Adipocyte (in vitro differentiated cells): ENCODE measurements around the gene RPSA.
"Not testable (repeated sequence)": the region's sequence is repeated elsewhere in the genome, so short reads cannot be mapped to it uniquely, and the experiment has no call there.

Experiments
- DNase-seq: peaks from one replicate; pipeline ENCODE4 v3.0.0-alpha.2; 2015; ENCODE audit warnings: low read depth
- H3K27me3 ChIP-seq: replicated peaks from 2 replicates; pipeline ENCODE4 v1.7.0; 2013; ENCODE audit warnings: mild to moderate bottlenecking, low read length, moderate library complexity; ENCODE audit not compliant: control insufficient read depth, insufficient read depth
- H3K36me3 ChIP-seq: 2 replicates; pipeline ENCODE4 v1.7.0; 2013; ENCODE audit warnings: low read length, mild to moderate bottlenecking, moderate library complexity; ENCODE audit not compliant: control insufficient read depth, insufficient read depth, severe bottlenecking
- H3K4me1 ChIP-seq: 2 replicates; pipeline ENCODE4 v1.7.0; 2013; ENCODE audit warnings: mild to moderate bottlenecking, low read length, moderate library complexity; ENCODE audit not compliant: control insufficient read depth, insufficient read depth
- H3K4me3 ChIP-seq: 2 replicates; pipeline ENCODE4 v1.7.0; 2013; ENCODE audit warnings: mild to moderate bottlenecking, low read length, moderate library complexity
- H3K9ac ChIP-seq: 2 replicates; pipeline ENCODE4 v1.7.0; 2013; ENCODE audit warnings: mild to moderate bottlenecking, low read length, moderate library complexity
- H3K9me3 ChIP-seq: 2 replicates; pipeline ENCODE4 v1.7.0; 2013; ENCODE audit warnings: mild to moderate bottlenecking, low read length, moderate library complexity; ENCODE audit not compliant: control insufficient read depth

Gene RPSA

DNA sequence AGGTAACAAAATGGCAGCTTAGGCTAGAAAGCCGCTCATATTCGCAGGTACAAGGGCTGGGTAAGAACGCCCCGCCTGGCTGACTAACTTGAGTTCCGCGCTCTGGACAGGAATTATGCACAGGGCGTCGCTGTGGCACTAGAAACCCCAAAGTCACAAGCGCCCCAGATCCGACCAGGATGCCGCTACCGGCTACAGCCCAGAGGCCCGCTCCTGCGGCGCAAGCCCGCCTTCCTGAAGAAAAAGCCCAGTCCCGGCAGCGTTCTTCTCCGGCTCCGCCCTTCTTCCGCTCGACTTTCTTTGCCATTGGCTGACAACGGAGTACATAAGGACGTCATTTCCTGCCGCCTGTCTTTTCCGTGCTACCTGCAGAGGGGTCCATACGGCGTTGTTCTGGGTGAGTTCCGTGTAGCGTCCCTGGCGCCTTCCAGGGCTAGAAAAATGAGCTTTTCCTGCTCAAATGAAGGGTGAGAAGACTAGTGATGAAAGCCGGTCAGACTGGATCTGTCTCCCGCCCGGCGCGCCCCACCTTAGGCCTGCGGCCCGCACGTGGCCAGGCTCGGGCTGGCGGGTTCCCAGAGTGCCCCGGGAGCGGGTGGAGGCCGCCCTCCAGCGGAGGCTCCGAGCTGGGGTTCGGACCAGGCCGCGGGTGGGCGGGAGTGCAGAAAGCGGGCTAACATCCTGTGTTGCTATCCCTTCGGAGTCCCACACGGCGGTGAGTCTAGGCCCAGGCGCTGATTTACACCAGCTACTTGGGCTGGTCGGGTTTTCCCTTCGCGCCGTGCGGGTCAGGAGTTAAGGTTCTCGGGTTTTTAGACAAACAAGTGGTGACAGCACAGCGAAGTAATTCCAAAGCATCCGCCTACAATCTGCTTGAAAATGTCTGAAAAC is at the start of gene RPSA:
Gene RPSA, plus strand, starts transcription at position 353 of the 891 bp plus-strand sequence. CDS start 934 bp downstream, outside the sequence.
- H3K9me3 ChIP-seq, result no peaks in the 10 kb centered on the region
- peaks cover 29% of the 10 kb centered on the region for H3K4me1 ChIP-seq
- H3K9ac ChIP-seq, result peak within 1 kb of the TSS; percentile 100
- peak; percentile 98 for DNase-seq
- H3K4me3 ChIP-seq, result peak within 1 kb of the TSS; percentile 99
- H3K27me3 ChIP-seq, result no peaks in the 10 kb centered on the region
- peaks cover 39% of the 10 kb centered on the region for H3K36me3 ChIP-seq

DNA sequence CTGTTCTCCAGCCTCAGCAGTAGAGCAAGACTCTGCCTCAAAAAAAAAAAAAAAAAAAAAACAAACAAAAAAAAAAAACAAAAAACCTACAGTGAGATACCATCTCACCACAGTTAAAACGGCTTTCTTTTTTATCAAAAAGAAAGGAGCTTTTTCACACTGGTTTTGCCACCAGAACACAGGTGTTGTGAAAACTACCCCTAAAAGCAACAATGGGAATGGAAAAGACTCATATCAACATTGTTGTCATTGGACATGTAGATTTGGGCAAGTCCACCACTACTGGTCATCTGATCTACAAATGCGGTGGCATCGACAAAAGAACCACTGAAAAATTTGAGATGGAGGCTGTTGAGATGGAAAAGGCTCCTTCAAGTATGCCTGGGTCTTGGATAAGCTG is 48.2 kb upstream of the RPSA start:
- no peaks in the 10 kb centered on the region for H3K4me1 ChIP-seq
- H3K9me3 ChIP-seq, result peaks cover under 1% of the 10 kb centered on the region
- no peak for DNase-seq
- no peak overlapping the region for H3K9ac ChIP-seq
- no peak overlapping the region for H3K4me3 ChIP-seq
- no peaks in the 10 kb centered on the region for H3K36me3 ChIP-seq
- H3K27me3 ChIP-seq, result peaks cover 4% of the 10 kb centered on the region

DNA sequence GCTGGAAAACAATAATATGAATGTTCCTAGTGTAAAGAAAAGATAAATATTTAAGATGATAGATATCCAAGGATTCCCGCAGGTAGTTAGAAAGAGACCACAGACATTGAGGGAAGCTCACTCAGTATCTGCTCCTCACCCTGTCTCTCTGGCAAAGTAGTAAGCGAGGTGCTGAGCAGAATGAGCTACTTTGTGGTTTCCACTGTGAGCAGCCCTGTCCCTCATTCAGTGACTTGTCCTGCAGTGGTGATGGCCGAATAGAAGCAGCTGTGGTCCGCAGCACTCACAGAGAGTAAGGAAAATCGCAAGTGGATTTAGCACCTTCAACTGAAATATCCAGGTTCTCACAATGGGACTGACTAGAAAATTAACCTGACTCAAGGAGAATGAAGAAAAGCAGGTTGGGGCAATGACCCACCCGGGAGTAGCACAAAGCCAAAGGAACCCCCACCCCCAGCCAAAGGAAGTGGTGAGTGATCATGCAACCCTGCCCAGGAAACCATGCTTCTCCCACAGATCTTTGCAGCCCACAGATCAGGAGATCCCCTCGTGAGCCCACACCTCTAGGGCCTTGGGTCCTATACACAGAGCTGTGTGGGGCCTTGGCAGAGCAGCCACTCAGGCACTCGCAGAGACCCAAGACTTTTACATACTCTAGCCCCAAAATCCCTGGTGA is 45.1 kb upstream of the RPSA start:
- peaks cover 2% of the 10 kb centered on the region for H3K9me3 ChIP-seq
- no peak for DNase-seq
- no peak overlapping the region for H3K9ac ChIP-seq
- no peaks in the 10 kb centered on the region for H3K36me3 ChIP-seq
- H3K4me3 ChIP-seq, result no peak overlapping the region
- no peaks in the 10 kb centered on the region for H3K4me1 ChIP-seq
- peaks cover 4% of the 10 kb centered on the region for H3K27me3 ChIP-seq

DNA sequence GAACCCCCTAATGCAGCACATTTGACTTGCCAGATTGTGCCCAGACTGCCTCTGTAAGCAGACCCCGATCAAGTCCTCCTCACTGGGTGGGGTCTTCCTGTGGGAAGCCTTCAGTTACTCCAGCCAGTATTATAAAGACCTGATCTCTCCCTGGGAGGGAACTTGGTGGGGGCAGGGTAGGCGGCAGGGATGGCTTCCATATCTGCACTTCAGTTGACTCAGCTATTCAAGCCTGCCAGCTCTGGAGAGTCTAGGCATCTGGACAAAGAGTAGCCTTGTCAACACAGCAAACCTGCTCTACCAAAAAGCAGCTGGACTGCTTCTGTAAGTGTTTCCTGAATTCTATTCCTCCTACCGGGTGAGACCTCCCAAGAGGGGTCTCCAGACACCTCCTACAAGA is 44.3 kb upstream of the RPSA start:
- DNase-seq, result no peak
- Histone ChIP-seq H3K27me3 (peaks cover 4% of the 10 kb centered on the region), H3K36me3 (no peaks in the 10 kb centered on the region), H3K4me3 (no peak overlapping the region), H3K9ac (no peak overlapping the region), H3K4me1 (no peaks in the 10 kb centered on the region), H3K9me3 (peaks cover 2% of the 10 kb centered on the region)

DNA sequence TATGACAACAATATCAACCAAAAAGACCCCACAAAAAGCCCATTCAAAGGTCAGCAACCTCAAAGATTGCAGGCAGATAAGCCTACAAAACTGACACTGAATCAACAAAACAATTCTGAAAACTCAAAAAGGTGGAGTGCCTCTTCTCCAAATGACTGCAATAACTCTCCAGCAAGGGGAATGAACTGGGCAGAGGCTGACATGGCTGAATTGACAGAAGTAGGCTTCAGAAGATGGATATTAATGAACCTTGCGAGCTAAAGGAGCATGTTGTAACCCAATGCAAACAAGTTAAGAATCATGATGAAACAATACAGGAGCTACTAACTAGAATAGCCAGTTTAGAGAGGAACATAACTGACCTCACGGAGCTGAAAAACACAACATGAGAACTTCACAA is 43.7 kb upstream of the RPSA start:
- peaks cover 4% of the 10 kb centered on the region for H3K27me3 ChIP-seq
- no peaks in the 10 kb centered on the region for H3K4me1 ChIP-seq

DNA sequence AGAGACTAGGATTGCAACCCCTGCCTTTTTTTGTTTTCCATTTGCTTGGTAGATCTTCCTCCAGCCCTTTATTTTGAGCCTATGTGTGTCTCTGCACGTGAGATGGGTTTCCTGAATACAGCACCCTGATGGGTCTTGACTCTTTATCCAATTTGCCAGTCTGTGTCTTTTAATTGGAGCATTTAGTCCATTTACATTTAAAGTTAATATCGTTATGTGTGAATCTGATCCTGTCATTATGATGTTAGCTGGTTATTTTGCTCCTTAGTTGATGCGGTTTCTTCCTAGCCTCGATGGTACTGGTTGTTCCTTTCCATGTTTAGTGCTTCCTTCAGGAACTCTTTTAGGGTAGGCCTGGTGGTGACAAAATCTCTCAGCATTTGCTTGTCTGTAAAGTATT is 36.1 kb upstream of the RPSA start:
- H3K9me3 ChIP-seq, H3K4me3 ChIP-seq, H3K36me3 ChIP-seq, H3K27me3 ChIP-seq, H3K4me1 ChIP-seq, H3K9ac ChIP-seq, DNase-seq: not testable (repeated sequence)

More for the DNA sequence above, 43.7 kb upstream of the RPSA start:
- no peaks in the 10 kb centered on the region for H3K36me3 ChIP-seq
- H3K9ac ChIP-seq, result no peak overlapping the region
- peaks cover 2% of the 10 kb centered on the region for H3K9me3 ChIP-seq
- no peak for DNase-seq
- no peak overlapping the region for H3K4me3 ChIP-seq

DNA sequence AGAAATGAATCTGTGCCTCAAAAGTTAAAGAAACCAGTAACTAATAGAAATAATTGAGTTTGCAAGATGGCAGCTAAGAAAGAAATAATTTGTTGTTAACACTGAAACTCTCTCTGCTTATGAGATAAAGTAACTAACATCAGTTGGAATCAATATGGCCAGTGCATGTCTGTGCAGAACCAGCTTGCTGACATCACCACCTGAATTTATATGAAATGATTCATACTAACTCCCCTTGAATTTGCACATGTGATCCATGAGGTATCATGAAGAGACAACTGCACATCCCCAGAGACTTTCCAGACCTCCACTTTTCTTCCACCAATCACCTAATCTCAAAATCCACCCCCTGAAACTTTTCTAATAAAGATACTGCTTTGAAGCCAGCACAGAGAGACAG is 33.7 kb upstream of the RPSA start:
- H3K9me3 ChIP-seq, result no peaks in the 10 kb centered on the region
- H3K9ac ChIP-seq, result no peak overlapping the region
- H3K4me3 ChIP-seq, result no peak overlapping the region
- no peaks in the 10 kb centered on the region for H3K36me3 ChIP-seq
- no peak for DNase-seq
- H3K27me3 ChIP-seq, result peaks cover 13% of the 10 kb centered on the region
- H3K4me1 ChIP-seq, result no peaks in the 10 kb centered on the region

DNA sequence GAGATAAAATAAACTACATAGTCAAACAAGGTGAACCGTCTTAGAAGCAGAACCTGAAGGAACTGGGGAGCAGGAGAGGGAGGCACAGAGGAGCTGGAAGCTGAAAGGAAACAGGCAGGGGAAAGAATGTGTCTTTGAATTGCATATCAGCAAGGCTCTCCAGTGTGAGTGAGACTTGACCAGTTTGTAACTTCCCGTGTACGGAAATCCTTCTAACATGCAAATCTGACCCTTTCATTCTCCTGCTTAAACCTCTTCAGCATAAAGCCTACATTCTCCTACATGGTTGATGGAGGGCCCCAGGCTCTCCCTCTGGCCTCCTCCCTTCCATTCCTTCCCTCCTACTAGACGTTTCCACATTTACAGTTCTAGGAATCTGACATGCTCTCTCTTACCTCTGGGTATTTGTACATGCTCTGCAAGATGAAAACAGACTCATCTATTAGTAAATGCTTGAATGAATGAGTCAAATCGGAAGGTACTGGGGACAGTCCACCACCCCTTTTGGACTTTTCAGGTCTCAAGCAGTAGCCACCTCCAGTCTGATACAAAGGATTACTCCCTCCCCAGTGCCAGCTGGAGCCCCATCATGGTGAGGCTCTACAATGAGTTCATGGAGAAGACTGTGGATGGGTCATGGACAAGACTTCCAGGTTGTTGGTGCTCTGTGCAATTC is 29.4 kb upstream of the RPSA start:
- Histone ChIP-seq H3K4me3 (no peak overlapping the region), H3K9ac (no peak overlapping the region), H3K27me3 (peaks cover 13% of the 10 kb centered on the region), H3K9me3 (no peaks in the 10 kb centered on the region), H3K4me1 (no peaks in the 10 kb centered on the region), H3K36me3 (no peaks in the 10 kb centered on the region)
- no peak for DNase-seq

DNA sequence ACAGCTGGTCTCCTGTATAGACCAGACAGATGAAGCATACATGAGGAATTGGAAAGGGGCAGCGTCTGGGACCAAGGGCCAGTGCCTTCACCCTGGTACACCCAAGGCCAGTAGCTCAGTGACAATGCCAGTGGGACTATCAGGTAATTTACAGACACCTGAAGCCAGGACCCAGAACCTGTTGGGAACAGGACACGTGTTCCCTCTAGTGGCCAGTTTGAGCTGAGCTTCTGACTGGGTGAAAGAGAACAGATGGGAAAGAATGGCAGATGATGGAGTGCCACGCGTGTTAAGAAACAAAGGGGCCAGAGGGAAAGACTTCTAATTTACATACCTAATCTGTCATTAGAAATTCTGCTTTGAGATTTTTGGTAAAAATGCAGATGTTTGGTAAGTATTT is 28.4 kb upstream of the RPSA start:
- peaks cover 6% of the 10 kb centered on the region for H3K4me1 ChIP-seq
- peak; percentile 27 for DNase-seq
- no peak overlapping the region for H3K4me3 ChIP-seq
- no peaks in the 10 kb centered on the region for H3K9me3 ChIP-seq
- peaks cover 12% of the 10 kb centered on the region for H3K27me3 ChIP-seq
- H3K9ac ChIP-seq, result no peak overlapping the region
- no peaks in the 10 kb centered on the region for H3K36me3 ChIP-seq

DNA sequence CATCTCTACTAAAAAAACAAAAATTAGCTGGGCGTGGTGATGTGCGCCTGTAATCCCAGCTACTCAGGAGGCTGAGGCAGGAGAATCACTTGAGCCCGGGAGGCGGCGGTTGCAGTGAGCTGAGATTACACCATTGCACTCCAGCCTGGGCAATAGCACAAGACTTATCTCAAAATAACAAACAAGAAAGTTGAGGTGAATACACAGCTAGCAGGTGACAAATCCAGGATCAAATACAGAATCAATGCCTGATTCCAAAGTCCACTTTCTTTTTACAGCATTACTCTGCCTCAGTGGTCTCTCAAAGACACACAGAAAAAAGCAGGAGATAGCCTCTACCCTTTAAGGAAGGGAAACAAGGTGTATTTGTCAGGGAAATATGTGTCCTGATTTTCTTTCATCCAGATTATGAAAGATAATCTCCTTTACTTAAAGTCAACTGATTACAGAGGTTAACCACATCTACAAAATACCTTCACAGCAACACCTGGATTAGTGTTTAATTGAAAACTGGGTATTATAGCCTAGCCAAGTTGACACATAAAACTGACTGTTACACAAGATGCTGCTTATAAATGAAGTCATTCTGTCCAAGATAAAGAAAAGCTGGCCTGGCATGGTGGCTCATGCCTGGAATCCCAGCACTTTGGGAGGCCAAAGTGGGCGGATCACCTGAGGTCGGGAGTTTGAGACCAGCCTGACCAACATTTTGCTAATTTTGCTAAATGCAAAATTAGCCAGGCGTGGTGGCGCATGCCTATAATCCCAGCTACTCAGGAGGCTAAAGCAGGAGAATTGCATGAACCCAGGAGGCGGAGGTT is 27.4 kb upstream of the RPSA start:
- H3K4me1 ChIP-seq, result peaks cover 6% of the 10 kb centered on the region
- H3K9ac ChIP-seq, result no peak overlapping the region
- no peaks in the 10 kb centered on the region for H3K36me3 ChIP-seq
- no peak overlapping the region for H3K4me3 ChIP-seq
- H3K9me3 ChIP-seq, result no peaks in the 10 kb centered on the region
- H3K27me3 ChIP-seq, result peaks cover 5% of the 10 kb centered on the region
- no peak for DNase-seq
